H1 (cell line): Measurements from ENCODE around the gene ZNF516. TPM values are rescaled to one million over a fixed set of nuclear protein-coding genes. Genes with fewer than 3 reads are reported as not detected.

ENCODE experiments used
- CTCF ChIA-PET: fragments of 300-600 bp; sonication (Branson Sonifier 250); formaldehyde crosslinking; loops from one replicate; lab custom pipeline; 2021; ENCODE audit not compliant: partially characterized antibody; lab: Charles Lee
- POLR2A ChIA-PET: fragments of 300-600 bp; sonication (Branson Sonifier 250); formaldehyde crosslinking; loops from one replicate; lab custom pipeline; 2021; ENCODE audit warnings: inconsistent platforms; ENCODE audit not compliant: partially characterized antibody; lab: Charles Lee
- DNase-seq, 2 experiments: peaks; one replicate each; pipeline versions ENCODE4 v3.0.0 to v3.0.0-alpha.2; 2010 to 2022; ENCODE audit warnings: low spot score in 2 of 2, low read depth in 1 of 2, mixed read lengths in 1 of 2
- FAIRE-seq: peaks from 2 replicates; lab custom pipeline; 2011; peaks lifted over from hg19 to GRCh38; lab: Jason Lieb, UNC
- H2AFZ ChIP-seq: 2 replicates; pipeline ENCODE4 v1.8.1; 2012; ENCODE audit warnings: low read length, inconsistent platforms
- H2AK5ac ChIP-seq: 2 replicates; pipeline ENCODE4 v1.6.1; 2013; ENCODE audit warnings: low read depth, low read length
- H2BK120ac ChIP-seq: replicated peaks from 2 replicates; pipeline ENCODE3; 2013; ENCODE audit warnings: low read depth, low read length, inconsistent platforms
- H2BK12ac ChIP-seq: 2 replicates; pipeline ENCODE4 v1.6.1; 2013; ENCODE audit warnings: low read depth, low read length
- H2BK15ac ChIP-seq: 2 replicates; pipeline ENCODE4 v1.6.1; 2013; ENCODE audit warnings: low read length
- H2BK20ac ChIP-seq: 2 replicates; pipeline ENCODE4 v1.6.1; 2013; ENCODE audit warnings: low read length
- H2BK5ac ChIP-seq: 2 replicates; pipeline ENCODE4 v1.6.1; 2013; ENCODE audit warnings: low read depth, low read length
- H3K14ac ChIP-seq: 2 replicates; pipeline ENCODE4 v1.6.1; 2013; ENCODE audit warnings: inconsistent platforms; ENCODE audit not compliant: insufficient read length
- H3K18ac ChIP-seq: 2 replicates; pipeline ENCODE4 v1.6.1; 2013; ENCODE audit warnings: low read length; ENCODE audit errors: extremely low read depth
- H3K23ac ChIP-seq: 2 replicates; pipeline ENCODE4 v1.6.1; 2013; ENCODE audit warnings: inconsistent platforms; ENCODE audit not compliant: insufficient read length
- H3K23me2 ChIP-seq: 2 replicates; pipeline ENCODE4 v1.6.1; 2013; ENCODE audit warnings: low read depth, low read length
- H3K27ac ChIP-seq: 2 replicates; pipeline ENCODE4 v1.6.1; 2011; ENCODE audit warnings: low read depth, low read length, inconsistent platforms
- H3K27me3 ChIP-seq, 4 experiments: replicated peaks in 1 of 4; 1 replicate in 1 of 4; 2 replicates in 3 of 4; pipeline versions ENCODE4 v1.6.1 to v1.8.1; 2011 to 2013; ENCODE audit warnings: low read length in 3 of 4, mild to moderate bottlenecking in 3 of 4, inconsistent platforms in 2 of 4, mixed read lengths in 2 of 4, moderate library complexity in 1 of 4; ENCODE audit not compliant: control insufficient read depth in 3 of 4, insufficient read depth in 3 of 4; ENCODE audit errors: extremely low read depth in 1 of 4
- H3K36me3 ChIP-seq, 4 experiments: 2 replicates each; pipeline versions ENCODE4 v1.6.1 to v1.8.1; 2011 to 2013; ENCODE audit warnings: mild to moderate bottlenecking in 4 of 4, low read length in 3 of 4, moderate library complexity in 2 of 4, control low read depth in 1 of 4, inconsistent platforms in 1 of 4; ENCODE audit not compliant: insufficient read depth in 4 of 4, control insufficient read depth in 2 of 4
- H3K4ac ChIP-seq: replicated peaks from 2 replicates; pipeline ENCODE3; 2013; ENCODE audit warnings: low read length, low read depth, mixed read lengths, inconsistent platforms; ENCODE audit not compliant: insufficient read length
- H3K4me1 ChIP-seq, 4 experiments: replicated peaks in 1 of 4; 1 replicate in 1 of 4; 2 replicates in 3 of 4; pipeline versions ENCODE4 v1.6.1 to v1.8.1; 2011 to 2013; ENCODE audit warnings: low read length in 3 of 4, inconsistent platforms in 2 of 4, mixed read lengths in 1 of 4; ENCODE audit not compliant: insufficient read depth in 4 of 4, control insufficient read depth in 3 of 4
- H3K4me2 ChIP-seq, 2 experiments: 2 replicates each; pipeline versions ENCODE4 v1.6.1 to v1.8.1; 2011 to 2013; ENCODE audit warnings: low read depth in 2 of 2, low read length in 2 of 2, control low read depth in 1 of 2, inconsistent platforms in 1 of 2, mild to moderate bottlenecking in 1 of 2; ENCODE audit not compliant: insufficient read depth in 1 of 2
- H3K4me3 ChIP-seq, 4 experiments: fragments of 200-600, 300-600 bp in 1 of 4; sonication (generic), shearing (Covaris generic), sonication (Bioruptor Twin) in 1 of 4; 2 replicates each; pipeline versions ENCODE4 v1.5.1 to v1.8.1; 2011 to 2016; ENCODE audit warnings: low read length in 4 of 4, low read depth in 3 of 4, control low read depth in 2 of 4, inconsistent platforms in 2 of 4, mild to moderate bottlenecking in 2 of 4, mixed read lengths in 1 of 4, moderate library complexity in 1 of 4; ENCODE audit not compliant: insufficient read depth in 2 of 4; ENCODE audit errors: extremely low read depth in 1 of 4
- H3K56ac ChIP-seq: replicated peaks from 2 replicates; pipeline ENCODE3; 2013; ENCODE audit warnings: low read depth, mild to moderate bottlenecking, mixed read lengths, low read length, inconsistent platforms; ENCODE audit not compliant: insufficient read length
- H3K79me1 ChIP-seq: 2 replicates; pipeline ENCODE4 v1.6.1; 2013; ENCODE audit warnings: low read depth, low read length, control low read depth
- H3K79me2 ChIP-seq, 2 experiments: 2 replicates each; pipeline versions ENCODE4 v1.6.1 to v1.8.1; 2012 to 2013; ENCODE audit warnings: low read length in 2 of 2, mild to moderate bottlenecking in 2 of 2, inconsistent platforms in 1 of 2; ENCODE audit not compliant: insufficient read depth in 2 of 2, control insufficient read depth in 1 of 2
- H3K9ac ChIP-seq, 4 experiments: replicated peaks in 1 of 4; 1 replicate in 1 of 4; 2 replicates in 3 of 4; pipeline versions ENCODE4 v1.6.1 to v1.8.1; 2011 to 2013; ENCODE audit warnings: low read depth in 3 of 4, low read length in 3 of 4, control low read depth in 2 of 4, mild to moderate bottlenecking in 2 of 4, moderate library complexity in 2 of 4, inconsistent platforms in 1 of 4; ENCODE audit errors: extremely low read depth in 1 of 4
- H3K9me3 ChIP-seq, 2 experiments: 2 replicates each; pipeline versions ENCODE4 v1.6.1 to v1.8.1; 2012 to 2013; ENCODE audit warnings: mild to moderate bottlenecking in 2 of 2, moderate library complexity in 2 of 2, control low read depth in 1 of 2, inconsistent platforms in 1 of 2, low read depth in 1 of 2, low read length in 1 of 2, mixed read lengths in 1 of 2; ENCODE audit not compliant: insufficient read depth in 2 of 2
- H4K20me1 ChIP-seq, 2 experiments: replicated peaks in 1 of 2; 2 replicates each; pipeline versions ENCODE3 to v1.8.1; 2011 to 2013; ENCODE audit warnings: inconsistent platforms in 2 of 2, low read length in 2 of 2, mild to moderate bottlenecking in 1 of 2; ENCODE audit not compliant: insufficient read depth in 2 of 2, control insufficient read depth in 1 of 2
- H4K5ac ChIP-seq: 2 replicates; pipeline ENCODE4 v1.6.1; 2013; ENCODE audit warnings: low read length, low read depth, mixed read lengths, inconsistent platforms; ENCODE audit not compliant: insufficient read length
- H4K8ac ChIP-seq: 2 replicates; pipeline ENCODE4 v1.8.0; 2013; ENCODE audit warnings: mild to moderate bottlenecking, moderate library complexity, low read length, inconsistent platforms; ENCODE audit not compliant: insufficient read depth; ENCODE audit errors: extremely low read depth
- H4K91ac ChIP-seq: replicated peaks from 2 replicates; pipeline ENCODE3; 2013; ENCODE audit warnings: low read length, mixed read lengths, inconsistent platforms; ENCODE audit not compliant: insufficient read length
- BRCA1 ChIP-seq: IDR thresholded peaks from 2 replicates; pipeline ENCODE4 v1.6.1; 2012; ENCODE audit warnings: low read depth, low read length, improper control_type of control experiment
- CHD1 ChIP-seq: IDR thresholded peaks from 2 replicates; pipeline ENCODE4 v1.6.1; 2012; ENCODE audit warnings: low read depth, low read length, improper control_type of control experiment
- CHD2 ChIP-seq: IDR thresholded peaks from 2 replicates; pipeline ENCODE4 v1.6.1; 2012; ENCODE audit warnings: low read length, improper control_type of control experiment
- CREB1 ChIP-seq: IDR thresholded peaks from 2 replicates; pipeline ENCODE4 v1.6.1; 2012; ENCODE audit warnings: inconsistent platforms
- CTCF ChIP-seq, 3 experiments: IDR thresholded peaks; 1 replicate in 2 of 3; 2 replicates in 1 of 3; pipeline versions ENCODE4 v1.5.1 to v1.6.1; 2011; ENCODE audit warnings: low read length in 3 of 3, mild to moderate bottlenecking in 3 of 3, inconsistent platforms in 2 of 3, low read depth in 1 of 3, moderate library complexity in 1 of 3; ENCODE audit not compliant: insufficient read depth in 1 of 3; ENCODE audit errors: control extremely low read depth in 1 of 3
- EP300 ChIP-seq, 2 experiments: IDR thresholded peaks; 1 replicate in 1 of 2; 2 replicates in 1 of 2; pipeline ENCODE4 v1.6.1; 2011 to 2012; ENCODE audit warnings: low read depth in 2 of 2, low read length in 2 of 2, mild to moderate bottlenecking in 2 of 2, borderline replicate concordance in 1 of 2, inconsistent platforms in 1 of 2, moderate library complexity in 1 of 2
- JUND ChIP-seq: IDR thresholded peaks from 2 replicates; pipeline ENCODE4 v1.6.1; 2011; ENCODE audit warnings: mild to moderate bottlenecking, improper control_type of control experiment, low read length
- KDM4A ChIP-seq: IDR thresholded peaks from one replicate; pipeline ENCODE4 v1.7.1; 2012; ENCODE audit warnings: low read depth, mild to moderate bottlenecking, moderate library complexity, low read length, inconsistent platforms; ENCODE audit not compliant: severe bottlenecking
- MAFK ChIP-seq: IDR thresholded peaks from 2 replicates; pipeline ENCODE4 v1.6.1; 2012; ENCODE audit warnings: low read depth, mild to moderate bottlenecking, improper control_type of control experiment, low read length
- POLR2A ChIP-seq, 2 experiments: IDR thresholded peaks; 1 replicate in 1 of 2; 2 replicates in 1 of 2; pipeline ENCODE4 v1.6.1; 2011; ENCODE audit warnings: low read depth in 2 of 2, low read length in 2 of 2, mild to moderate bottlenecking in 2 of 2; ENCODE audit errors: control extremely low read depth in 1 of 2
- SP4 ChIP-seq: IDR thresholded peaks from 2 replicates; pipeline ENCODE4 v1.6.1; 2012; ENCODE audit warnings: low read length, inconsistent platforms
- TEAD4 ChIP-seq: IDR thresholded peaks from 2 replicates; pipeline ENCODE4 v1.6.1; 2012; ENCODE audit warnings: low read depth, low read length, inconsistent platforms, mixed read lengths
- ZNF274 ChIP-seq: IDR thresholded peaks from 2 replicates; pipeline ENCODE4 v1.7.0; 2012; ENCODE audit warnings: low read length, borderline replicate concordance; ENCODE audit errors: extremely low read depth
- WGBS, 2 experiments: shearing (Covaris generic) in 1 of 2; methylation state at CpG; one replicate each; pipeline versions ENCODE4 v1.1.6 to v1.1.7; 2013 to 2015; ENCODE audit warnings: low lambda C conversion rate in 2 of 2, mixed read lengths in 2 of 2, inconsistent platforms in 1 of 2, low coverage in 1 of 2, missing lambda C conversion rate in 1 of 2; ENCODE audit not compliant: insufficient replicate concordance in 2 of 2, insufficient coverage in 1 of 2, insufficient read length in 1 of 2; ENCODE audit errors: extremely low coverage in 1 of 2, missing lambda C conversion rate in 1 of 2; 5-methylcytosine and 5-hydroxymethylcytosine counted together
- polyA plus RNA-seq, 7 experiments: library from polyadenylated mRNA; depleted of rRNA in 3 of 7; stranded (reverse) in 5 of 7; unstranded in 2 of 7; fragments of >200 nt in 5 of 7; fragments of 200-250 nt in 2 of 7; gene quantifications; 1 replicate in 5 of 7; 2 replicates in 1 of 7; 4 replicates in 1 of 7; pipeline versions ENCODE4 v1.2.1 to v1.2.3, GENCODE V29; 2011 to 2013; ENCODE audit warnings: missing spikeins in 2 of 7, mixed read lengths in 2 of 7
- total RNA-seq: library from RNA; stranded (reverse); fragmentation: NEBNext Ultra II Directional; extraction: Animal tissue kit (Norgen Biotek cat#: 25700); gene quantifications from 2 replicates; pipeline ENCODE4 v1.2.1, GENCODE V29; 2021

The ZNF516 gene
- total and polyA plus RNA-seq, 2 of the 8 experiments (the other 6 are each of a cell fraction or from before 2014, with no cell fraction given): 7.3 to 17.0 TPM

GRCh38 chr18:76345901-76346300 is 149.1 kb downstream of the ZNF516 start:
- Histone ChIP-seq H3K9me3 (no peaks in the 10 kb centered on the region), H3K56ac (no peak overlapping the region), H4K5ac (no peak overlapping the region), H2BK12ac (no peak overlapping the region), H2AK5ac (no peak overlapping the region), H3K23me2 (peaks cover 7% of the 10 kb centered on the region; the same call in 1 of the 2 replicates), H3K79me1 (no peaks in the 10 kb centered on the region), H3K9ac (no peak overlapping the region), H2AFZ (no peak overlapping the region), H3K23ac (no peak overlapping the region), H4K8ac (no peak overlapping the region), H3K4ac (no peak overlapping the region), H3K4me2 (no peak overlapping the region), H3K14ac (no peak overlapping the region), H2BK15ac (no peak overlapping the region), H3K79me2 (no peaks in the 10 kb centered on the region), H3K27me3 (no peaks in the 10 kb centered on the region), H4K20me1 (peaks cover 0 to 6% of the 10 kb centered on the region in 2 experiments), H4K91ac (no peak overlapping the region), H2BK120ac (no peak overlapping the region), H3K18ac (no peak overlapping the region), H2BK20ac (no peak overlapping the region), H3K36me3 (no peaks in the 10 kb centered on the region), H3K4me3 (no peak overlapping the region), H3K4me1 (peaks cover 3 to 6% (median 4%) of the 10 kb centered on the region in 4 experiments; a peak in 4 of 7 replicates), H3K27ac (no peak overlapping the region), H2BK5ac (no peak overlapping the region)
- ChIA-PET POLR2A (interaction anchor here (0.7 kb wide), 1 partner anchor 262 kb away, joined by 3 read pairs; no protein-coding TSS in a partner anchor), CTCF (interaction anchor here (0.8 to 2.5 kb wide), 5 partner anchors 71 to 364 kb away, joined by 4 to 5 read pairs (median 5); no protein-coding TSS in a partner anchor)
- FAIRE-seq (no peak), DNase-seq (no peak)
- WGBS, 2 experiments: 97% methylated on average over 4 of the region's 4 CpGs; no CpG with 5 or more reads in 1 of the 2 experiments
- TF ChIP-seq BRCA1 (no peak), ZNF274 (no peak), CTCF (IDR thresholded peaks at IDR 0.05; ENCODE audit: control extremely low read depth in 1 of 3, insufficient read depth in 1 of 3, low read depth in 1 of 3, low read length in 3 of 3) (no peak), CHD2 (no peak), KDM4A (no peak), POLR2A (IDR thresholded peaks at IDR 0.05; ENCODE audit: control extremely low read depth in 1 of 2, low read depth in 2 of 2, low read length in 2 of 2) (no peak), MAFK (no peak), TEAD4 (no peak), SP4 (no peak), CHD1 (no peak), JUND (no peak), EP300 (IDR thresholded peaks at IDR 0.05; ENCODE audit: borderline replicate concordance in 1 of 2, low read depth in 2 of 2, low read length in 2 of 2) (no peak), CREB1 (no peak)
